ENCODE results near the gene KRTAP12-1. TPM values are rescaled to one million over a fixed set of nuclear protein-coding genes. Genes with fewer than 3 reads are reported as not detected.

The KRTAP12-1 gene
- total and polyA plus RNA-seq, 2 of the 8 experiments (the other 6 are each of a cell fraction or from before 2014, with no cell fraction given), result 0.50 to 0.73 TPM

- Histone ChIP-seq H4K91ac (replicated peaks; ENCODE audit: insufficient read length, low read length) (no peak overlapping the region), H2AFZ (ENCODE audit: low read length) (no peak overlapping the region), H3K4me2 (ENCODE audit: insufficient read depth in 1 of 2, low read depth in 2 of 2, low read length in 2 of 2) (no peak overlapping the region), H3K56ac (replicated peaks; ENCODE audit: insufficient read length, low read depth, low read length) (no peak overlapping the region), H3K4me1 (replicated peaks in 1 of 4; ENCODE audit: control insufficient read depth in 3 of 4, insufficient read depth in 4 of 4, low read length in 3 of 4) (peaks cover 0 to 18% (median 11%) of the 10 kb centered on the region in 4 experiments; a peak in 5 of 7 replicates), H4K8ac (ENCODE audit: extremely low read depth, insufficient read depth, low read length) (no peak overlapping the region), H3K36me3 (ENCODE audit: control insufficient read depth in 2 of 4, insufficient read depth in 4 of 4, low read length in 3 of 4) (no peaks in the 10 kb centered on the region), H3K79me2 (ENCODE audit: control insufficient read depth in 1 of 2, insufficient read depth in 2 of 2, low read length in 2 of 2) (no peaks in the 10 kb centered on the region), H2BK120ac (replicated peaks; ENCODE audit: low read depth, low read length) (no peak overlapping the region), H2BK12ac (ENCODE audit: low read depth, low read length) (0 out of 2 replicates have a peak overlapping the region, but pooled peaks have one; percentile 27), H4K20me1 (replicated peaks in 1 of 2; ENCODE audit: control insufficient read depth in 1 of 2, insufficient read depth in 2 of 2, low read length in 2 of 2) (no peaks in the 10 kb centered on the region), H3K18ac (ENCODE audit: extremely low read depth, low read length) (no peak overlapping the region; the same call in 1 of the 2 replicates), H3K9me3 (ENCODE audit: insufficient read depth in 2 of 2, low read depth in 1 of 2, low read length in 1 of 2) (no peaks in the 10 kb centered on the region; a peak in 1 of 4 replicates), H2BK5ac (ENCODE audit: low read depth, low read length) (no peak overlapping the region), H3K14ac (ENCODE audit: insufficient read length) (no peak overlapping the region), H2BK15ac (ENCODE audit: low read length) (peak overlapping the region; percentile 81; the same call in 1 of the 2 replicates), H2BK20ac (ENCODE audit: low read length) (peak overlapping the region; percentile 34; the same call in 1 of the 2 replicates), H3K23me2 (ENCODE audit: low read depth, low read length) (no peaks in the 10 kb centered on the region; the same call in 1 of the 2 replicates), H3K9ac (replicated peaks in 1 of 4; ENCODE audit: extremely low read depth in 1 of 4, low read depth in 3 of 4, low read length in 3 of 4) (no peak overlapping the region), H2AK5ac (ENCODE audit: low read depth, low read length) (no peak overlapping the region), H3K4ac (replicated peaks; ENCODE audit: insufficient read length, low read depth, low read length) (no peak overlapping the region), H3K23ac (ENCODE audit: insufficient read length) (no peak overlapping the region), H3K79me1 (ENCODE audit: low read depth, low read length) (no peaks in the 10 kb centered on the region), H3K27me3 (replicated peaks in 1 of 4; ENCODE audit: control insufficient read depth in 3 of 4, extremely low read depth in 1 of 4, insufficient read depth in 3 of 4, low read length in 3 of 4) (peaks cover 0 to 17% (median 9%) of the 10 kb centered on the region in 4 experiments; a peak in 6 of 7 replicates), H3K4me3 (ENCODE audit: extremely low read depth in 1 of 4, insufficient read depth in 2 of 4, low read depth in 3 of 4, low read length in 4 of 4) (no peak overlapping the region), H3K27ac (ENCODE audit: low read depth, low read length) (no peak overlapping the region), H4K5ac (ENCODE audit: insufficient read length, low read depth, low read length) (no peak overlapping the region)
- ChIA-PET CTCF (ENCODE audit: partially characterized antibody) (interaction anchor here (0.6 to 1.6 kb wide), 10 partner anchors 11 to 811 kb away, joined by 3 to 7 read pairs (median 3); partner anchors contain the start of gene KRTAP10-12), POLR2A (ENCODE audit: partially characterized antibody) (interaction anchor here (1.0 to 3.0 kb wide), 4 partner anchors 10 to 41 kb away, joined by 3 to 9 read pairs (median 4); no protein-coding TSS in a partner anchor)
- DNase-seq (ENCODE audit: low read depth in 1 of 2, low spot score in 2 of 2) (no peak), FAIRE-seq (no peak)
- TF ChIP-seq JUND (IDR thresholded peaks at IDR 0.05; ENCODE audit: low read length) (no peak), CREB1 (IDR thresholded peaks at IDR 0.05) (no peak), BACH1 (IDR thresholded peaks at IDR 0.05; ENCODE audit: low read length) (no peak), ASH2L (IDR thresholded peaks at IDR 0.05; ENCODE audit: low read length) (no peak), CHD2 (IDR thresholded peaks at IDR 0.05; ENCODE audit: low read length) (no peak), EZH2 (IDR thresholded peaks at IDR 0.05; ENCODE audit: low read depth, low read length, severe bottlenecking) (no peak), CBX8 (IDR thresholded peaks at IDR 0.05; ENCODE audit: borderline replicate concordance, low read depth, low read length) (no peak), TBP (IDR thresholded peaks at IDR 0.05; ENCODE audit: low read depth, low read length) (no peak), SIN3A (conservative IDR thresholded peaks at IDR 0.05 in 1 of 2, IDR thresholded peaks at IDR 0.05 in 1 of 2; ENCODE audit: low read depth in 1 of 2, low read length in 2 of 2) (no peak), NRF1 (IDR thresholded peaks at IDR 0.05; ENCODE audit: low read depth, low read length) (no peak), TCF12 (IDR thresholded peaks at IDR 0.05; ENCODE audit: low read depth, low read length) (no peak)
- 92% methylated on average over 6 of the region's 6 CpGs; no CpG with 5 or more reads in 1 of the 2 experiments for WGBS, 2 experiments (ENCODE audit: extremely low coverage in 1 of 2, insufficient coverage in 1 of 2, insufficient read length in 1 of 2, insufficient replicate concordance in 2 of 2, low coverage in 1 of 2, low lambda C conversion rate in 2 of 2, missing lambda C conversion rate in 1 of 2)
Observed at GRCh38 chr21:44726826-44727225, 44.9 kb upstream of the KRTAP12-1 start.

Data from H1 (cell line).